T-cell (primary cell): ENCODE measurements around the gene SULT1A2. TPM values are rescaled to one million over a fixed set of nuclear protein-coding genes. Genes with fewer than 3 reads are reported as not detected.

Experiments used
- ATAC-seq, 4 experiments: fragments of 200-7000 bp in 3 of 4; fragments of 150-1000 bp in 1 of 4; cut with Tn5 transposase; replicated peaks in 1 of 4; 1 replicate in 3 of 4; 2 replicates in 1 of 4; pipeline ENCODE4 v1.10.0; 2021; ENCODE audit warnings: moderate library complexity in 3 of 4, mild to moderate bottlenecking in 2 of 4, moderate number of reproducible peaks in 1 of 4
- CTCF ChIA-PET, 2 donors: fragments of 300-600 bp; sonication (Branson Sonifier 250); formaldehyde crosslinking; loops; one replicate each; lab custom pipeline; 2022; ENCODE audit warnings: antibody characterized with exemption in 2 of 2; lab: Charles Lee
- POLR2A ChIA-PET, 2 donors: fragments of 300-600 bp; sonication (Branson Sonifier 250); formaldehyde crosslinking; loops; one replicate each; lab custom pipeline; 2022; ENCODE audit warnings: antibody characterized with exemption in 2 of 2; lab: Charles Lee
- DNase-seq, 35 experiments: peaks; one replicate each; pipeline versions ENCODE4 v3.0.0 to v3.0.0-alpha.2; 2013 to 2023
- H3K27ac ChIP-seq: one replicate; pipeline ENCODE4 v1.5.1; 2013; ENCODE audit warnings: low read length
- H3K27me3 ChIP-seq, 2 experiments: replicated peaks in 1 of 2; 1 replicate in 1 of 2; 2 replicates in 1 of 2; pipeline versions ENCODE4 v1.6.1 to v1.7.0; 2013; ENCODE audit warnings: low read length in 1 of 2, mixed read lengths in 1 of 2; ENCODE audit not compliant: control insufficient read depth in 2 of 2, insufficient read depth in 2 of 2; ENCODE audit errors: extremely low read depth in 1 of 2
- H3K36me3 ChIP-seq, 2 donors: 1 replicate in 1 of 2; 2 replicates in 1 of 2; pipeline versions ENCODE4 v1.6.1 to v1.7.0; 2013; ENCODE audit warnings: low read length in 1 of 2; ENCODE audit not compliant: control insufficient read depth in 2 of 2, insufficient read depth in 1 of 2; ENCODE audit errors: extremely low read depth in 1 of 2
- H3K4me1 ChIP-seq, 2 experiments: 1 replicate in 1 of 2; 2 replicates in 1 of 2; pipeline versions ENCODE4 v1.6.1 to v1.7.0; 2013; ENCODE audit warnings: low read length in 2 of 2, mixed read lengths in 1 of 2; ENCODE audit not compliant: insufficient read depth in 2 of 2, control insufficient read depth in 1 of 2; ENCODE audit errors: extremely low read depth in 1 of 2
- H3K4me3 ChIP-seq, 2 donors: 1 replicate in 1 of 2; 2 replicates in 1 of 2; pipeline versions ENCODE4 v1.5.1 to v1.7.0; 2013; ENCODE audit warnings: mild to moderate bottlenecking in 2 of 2, low read length in 1 of 2, moderate library complexity in 1 of 2; ENCODE audit not compliant: control insufficient read depth in 1 of 2; ENCODE audit errors: extremely low read depth in 1 of 2
- H3K9me3 ChIP-seq: 2 replicates; pipeline ENCODE4 v1.7.0; 2013
- H3K27ac Mint-ChIP-seq, 2 donors: one replicate each; pipeline ENCODE4 v1.8.0; 2020 to 2021; ENCODE audit warnings: mild to moderate bottlenecking in 2 of 2, mixed read lengths in 2 of 2
- H3K27me3 Mint-ChIP-seq, 2 donors: one replicate each; pipeline ENCODE4 v1.8.0; 2021 to 2022; ENCODE audit warnings: mixed read lengths in 2 of 2
- H3K36me3 Mint-ChIP-seq: one replicate; pipeline ENCODE4 v1.8.0; 2021; ENCODE audit warnings: mixed read lengths
- H3K4me1 Mint-ChIP-seq, 3 donors: one replicate each; pipeline ENCODE4 v1.8.0; 2020 to 2022; ENCODE audit warnings: mixed read lengths in 3 of 3, mild to moderate bottlenecking in 1 of 3
- H3K4me3 Mint-ChIP-seq, 3 donors: one replicate each; pipeline ENCODE4 v1.8.0; 2020 to 2022; ENCODE audit warnings: mild to moderate bottlenecking in 3 of 3, mixed read lengths in 3 of 3, moderate library complexity in 3 of 3
- H3K9me3 Mint-ChIP-seq, 3 donors: one replicate each; pipeline ENCODE4 v1.8.0; 2020 to 2022; ENCODE audit warnings: mixed read lengths in 3 of 3
- WGBS: methylation state at CpG from one replicate; pipeline ENCODE4 v1.1.5; 2013; ENCODE audit warnings: missing lambda C conversion rate; ENCODE audit not compliant: insufficient coverage; 5-methylcytosine and 5-hydroxymethylcytosine counted together
- total RNA-seq, 35 experiments: library from RNA in 6 of 35; stranded (reverse) in 6 of 35; fragments of 120-200 nt in 1 of 35; gene quantifications; one replicate each; pipeline versions ENCODE4 v1.2.1 to v1.2.4 and lab custom pipeline; 2013 to 2026

The SULT1A2 gene
- total RNA-seq, 5 donors from 2014 or later (not counting 1 experiment from before 2014, with no cell fraction given) = 0.30 to 0.62 (median 0.53) TPM; not detected in 2

- Mint-ChIP-seq H3K4me3 (no peak overlapping the region), H3K9me3 (no peaks in the 10 kb centered on the region), H3K4me1 (no peaks in the 10 kb centered on the region), H3K27ac (peak overlapping the region in 1 of 2 donors; percentile 66), H3K27me3 (no peaks in the 10 kb centered on the region), H3K36me3 (peaks cover 27% of the 10 kb centered on the region)
- peaks cover 0 to 2% of the 10 kb centered on the region in 2 experiments for H3K4me1 ChIP-seq
- ChIA-PET POLR2A (no interaction called here), CTCF (no interaction called here)
- ATAC-seq = no peak
- H3K36me3 ChIP-seq = peaks cover 7 to 34% of the 10 kb centered on the region in 2 donors
- H3K4me3 ChIP-seq = no peak overlapping the region
- no peak overlapping the region for H3K27ac ChIP-seq
- H3K9me3 ChIP-seq = no peaks in the 10 kb centered on the region
- H3K27me3 ChIP-seq = no peaks in the 10 kb centered on the region
- 100% methylated on average over 4 of the region's 5 CpGs for WGBS
- no peak for DNase-seq
Observed at GRCh38 chr16:28592511-28592910, 4.3 kb downstream of the SULT1A2 start.

- no peaks in the 10 kb centered on the region for H3K9me3 ChIP-seq
- Mint-ChIP-seq H3K27me3 (no peaks in the 10 kb centered on the region), H3K4me1 (no peaks in the 10 kb centered on the region), H3K9me3 (no peaks in the 10 kb centered on the region), H3K27ac (no peak overlapping the region), H3K4me3 (no peak overlapping the region), H3K36me3 (peaks cover 36% of the 10 kb centered on the region)
- ATAC-seq = no peak
- DNase-seq = no peak
- H3K27ac ChIP-seq = no peak overlapping the region
- H3K36me3 ChIP-seq = peaks cover 8 to 45% of the 10 kb centered on the region in 2 donors
- no peaks in the 10 kb centered on the region for H3K4me1 ChIP-seq
- WGBS = 93% methylated on average over 5 of the region's 6 CpGs
- CTCF ChIA-PET = no interaction called here
- POLR2A ChIA-PET = no interaction called here
- H3K4me3 ChIP-seq = no peak overlapping the region
- no peaks in the 10 kb centered on the region for H3K27me3 ChIP-seq
Observed at GRCh38 chr16:28591355-28591754, 5.5 kb downstream of the SULT1A2 start.

- H3K4me3 Mint-ChIP-seq = no peak overlapping the region
- H3K4me1 Mint-ChIP-seq = no peaks in the 10 kb centered on the region
- 96% methylated on average over 15 of the region's 22 CpGs for WGBS
- H3K27me3 Mint-ChIP-seq = no peaks in the 10 kb centered on the region
- Histone ChIP-seq H3K9me3 (no peaks in the 10 kb centered on the region), H3K27me3 (no peaks in the 10 kb centered on the region), H3K4me3 (no peak overlapping the region), H3K27ac (no peak overlapping the region), H3K4me1 (no peaks in the 10 kb centered on the region), H3K36me3 (peaks cover 14 to 50% of the 10 kb centered on the region in 2 donors)
- ATAC-seq (no peak), DNase-seq (no peak)
- no peaks in the 10 kb centered on the region for H3K9me3 Mint-ChIP-seq
- ChIA-PET POLR2A (no interaction called here), CTCF (no interaction called here)
- peaks cover 36% of the 10 kb centered on the region for H3K36me3 Mint-ChIP-seq
- H3K27ac Mint-ChIP-seq = no peak overlapping the region
Observed at GRCh38 chr16:28590384-28591340, 6.2 kb downstream of the SULT1A2 start.

GRCh38 chr16:28589930-28590329 is 6.9 kb downstream of the SULT1A2 start:
- 94% methylated on average over 13 of the region's 13 CpGs for WGBS
- H3K36me3 ChIP-seq = peaks cover 16 to 56% of the 10 kb centered on the region in 2 donors
- H3K9me3 ChIP-seq = no peaks in the 10 kb centered on the region
- H3K27me3 ChIP-seq = no peaks in the 10 kb centered on the region
- H3K9me3 Mint-ChIP-seq = no peaks in the 10 kb centered on the region
- no peak overlapping the region for H3K27ac ChIP-seq
- CTCF ChIA-PET = no interaction called here
- H3K36me3 Mint-ChIP-seq = peaks cover 40% of the 10 kb centered on the region
- H3K4me3 ChIP-seq = no peak overlapping the region
- ATAC-seq = no peak
- no peaks in the 10 kb centered on the region for H3K4me1 ChIP-seq
- DNase-seq = no peak
- no peak overlapping the region for H3K27ac Mint-ChIP-seq
- POLR2A ChIA-PET = no interaction called here
- H3K27me3 Mint-ChIP-seq = no peaks in the 10 kb centered on the region
- H3K4me3 Mint-ChIP-seq = no peak overlapping the region
- no peaks in the 10 kb centered on the region for H3K4me1 Mint-ChIP-seq

- H3K9me3 ChIP-seq = no peaks in the 10 kb centered on the region
- H3K27ac ChIP-seq = no peak overlapping the region
- DNase-seq = no peak
- Mint-ChIP-seq H3K27me3 (no peaks in the 10 kb centered on the region), H3K4me3 (no peak overlapping the region), H3K4me1 (no peaks in the 10 kb centered on the region), H3K27ac (no peak overlapping the region), H3K9me3 (no peaks in the 10 kb centered on the region), H3K36me3 (peaks cover 44% of the 10 kb centered on the region)
- 87% methylated on average over 3 of the region's 8 CpGs for WGBS
- no peaks in the 10 kb centered on the region for H3K27me3 ChIP-seq
- H3K4me1 ChIP-seq = no peaks in the 10 kb centered on the region
- ChIA-PET POLR2A (no interaction called here), CTCF (no interaction called here)
- H3K36me3 ChIP-seq = peaks cover 16 to 61% of the 10 kb centered on the region in 2 donors
- no peak overlapping the region for H3K4me3 ChIP-seq
- ATAC-seq = no peak
Observed at GRCh38 chr16:28589069-28589468, 7.8 kb downstream of the SULT1A2 start.

GRCh38 chr16:28587386-28587785 is 9.5 kb downstream of the SULT1A2 start:
- H3K27ac Mint-ChIP-seq = no peak overlapping the region
- no peak overlapping the region for H3K4me3 ChIP-seq
- H3K4me1 Mint-ChIP-seq = no peaks in the 10 kb centered on the region
- no peaks in the 10 kb centered on the region for H3K27me3 ChIP-seq
- ATAC-seq (no peak), DNase-seq (no peak)
- 92% methylated on average over 6 of the region's 8 CpGs for WGBS
- H3K27me3 Mint-ChIP-seq = no peaks in the 10 kb centered on the region
- ChIA-PET CTCF (no interaction called here), POLR2A (no interaction called here)
- H3K4me1 ChIP-seq = no peaks in the 10 kb centered on the region
- H3K27ac ChIP-seq = no peak overlapping the region
- H3K4me3 Mint-ChIP-seq = no peak overlapping the region
- no peaks in the 10 kb centered on the region for H3K9me3 ChIP-seq
- no peaks in the 10 kb centered on the region for H3K9me3 Mint-ChIP-seq
- peaks cover 57% of the 10 kb centered on the region for H3K36me3 Mint-ChIP-seq
- H3K36me3 ChIP-seq = peaks cover 22 to 76% of the 10 kb centered on the region in 2 donors
